Naive thymus-derived CD4-positive, alpha-beta T cell (primary cell): ENCODE results near the gene VCPKMT. TPM values are rescaled to one million over a fixed set of nuclear protein-coding genes. Genes with fewer than 3 reads are reported as not detected.

Source experiments
- ATAC-seq: fragments of 150-1000 bp; cut with Tn5 transposase; 2 replicates; pipeline ENCODE4 v1.10.0; 2021; ENCODE audit warnings: mild to moderate bottlenecking, moderate library complexity
- CTCF ChIA-PET: fragments of 350-600 bp; sonication (Branson Sonifier 250); formaldehyde crosslinking; loops from one replicate; lab custom pipeline; 2021; ENCODE audit warnings: antibody characterized with exemption; lab: Charles Lee
- POLR2A ChIA-PET: fragments of 350-600 bp; sonication (Branson Sonifier 250); formaldehyde crosslinking; loops from one replicate; lab custom pipeline; 2021; ENCODE audit warnings: antibody characterized with exemption, inconsistent platforms; lab: Charles Lee
- DNase-seq, 9 donors: peaks; one replicate each; pipeline versions ENCODE4 v3.0.0 to v3.0.0-alpha.2; 2020 to 2022; ENCODE audit warnings: mixed read lengths in 1 of 9
- H3K27ac ChIP-seq: one replicate; pipeline ENCODE4 v1.7.0; 2013; ENCODE audit warnings: mild to moderate bottlenecking, low read depth, low read length, moderate library complexity
- H3K27me3 ChIP-seq, 2 donors: one replicate each; pipeline ENCODE4 v1.7.0; 2013; ENCODE audit warnings: low read length in 2 of 2, mild to moderate bottlenecking in 2 of 2, moderate library complexity in 2 of 2; ENCODE audit not compliant: control insufficient read depth in 2 of 2, insufficient read depth in 2 of 2
- H3K36me3 ChIP-seq, 3 experiments: 1 replicate in 2 of 3; 2 replicates in 1 of 3; pipeline ENCODE4 v1.7.0; 2013; ENCODE audit warnings: low read length in 3 of 3, mild to moderate bottlenecking in 3 of 3, moderate library complexity in 1 of 3; ENCODE audit not compliant: insufficient read depth in 3 of 3, control insufficient read depth in 2 of 3
- H3K4me1 ChIP-seq, 2 donors: one replicate each; pipeline ENCODE4 v1.7.0; 2013; ENCODE audit warnings: low read length in 2 of 2, mild to moderate bottlenecking in 2 of 2, moderate library complexity in 1 of 2; ENCODE audit not compliant: control insufficient read depth in 2 of 2, insufficient read depth in 2 of 2
- H3K4me3 ChIP-seq: 2 replicates; pipeline ENCODE4 v1.7.0; 2013; ENCODE audit warnings: mild to moderate bottlenecking, low read length
- H3K9me3 ChIP-seq, 3 experiments: 1 replicate in 2 of 3; 2 replicates in 1 of 3; pipeline ENCODE4 v1.7.0; 2013; ENCODE audit warnings: low read length in 3 of 3; ENCODE audit not compliant: control insufficient read depth in 2 of 3
- H3K27ac Mint-ChIP-seq, 9 donors: one replicate each; pipeline ENCODE4 v1.8.0; 2020 to 2022; ENCODE audit warnings: mixed read lengths in 9 of 9, mild to moderate bottlenecking in 8 of 9, moderate library complexity in 5 of 9, inconsistent platforms in 2 of 9
- H3K27me3 Mint-ChIP-seq, 5 donors: one replicate each; pipeline ENCODE4 v1.8.0; 2021 to 2022; ENCODE audit warnings: mixed read lengths in 5 of 5, mild to moderate bottlenecking in 1 of 5
- H3K36me3 Mint-ChIP-seq, 5 donors: one replicate each; pipeline ENCODE4 v1.8.0; 2020 to 2022; ENCODE audit warnings: mixed read lengths in 5 of 5, mild to moderate bottlenecking in 3 of 5, inconsistent platforms in 1 of 5
- H3K4me1 Mint-ChIP-seq, 7 donors: one replicate each; pipeline ENCODE4 v1.8.0; 2020 to 2022; ENCODE audit warnings: mixed read lengths in 7 of 7, mild to moderate bottlenecking in 3 of 7, inconsistent platforms in 1 of 7
- H3K4me3 Mint-ChIP-seq, 10 donors: one replicate each; pipeline ENCODE4 v1.8.0; 2020 to 2022; ENCODE audit warnings: mild to moderate bottlenecking in 10 of 10, mixed read lengths in 10 of 10, moderate library complexity in 6 of 10, inconsistent platforms in 2 of 10
- H3K9me3 Mint-ChIP-seq, 11 donors: one replicate each; pipeline ENCODE4 v1.8.0; 2020 to 2022; ENCODE audit warnings: mixed read lengths in 11 of 11, mild to moderate bottlenecking in 4 of 11, inconsistent platforms in 1 of 11, moderate library complexity in 1 of 11
- intact Hi-C, 2 donors: fragments of 100-400 bp; cut with micrococcal nuclease; formaldehyde crosslinking; loops; one replicate each; pipeline ENCODE4 v1.15.1; 2023
- polyA plus RNA-seq, 2 donors: library from polyadenylated mRNA; unstranded; fragments of 300-500 nt; fragmentation: Illumina TruSeq; gene quantifications; one replicate each; pipeline ENCODE4 v1.2.3, GENCODE V29; 2021
- total RNA-seq, 6 experiments: library from RNA in 5 of 6; stranded (reverse) in 5 of 6; gene quantifications; 1 replicate in 5 of 6; 2 replicates in 1 of 6; pipeline ENCODE4 v1.2.3 and lab custom pipeline; 2021 to 2026

Gene VCPKMT
- total and polyA plus RNA-seq, 7 experiments from 2014 or later: 7.5 to 25.9 (median 16.4) TPM

- POLR2A ChIA-PET: interaction anchor here (0.9 to 22.1 kb wide), 9 partner anchors 14 to 234 kb away, joined by 3 to 328 read pairs (median 10); partner anchors contain the start of genes ARF6 and NEMF
- CTCF ChIA-PET: interaction anchor here (0.6 to 3.7 kb wide), 4 partner anchors 18 to 234 kb away, joined by 3 to 18 read pairs (median 7); partner anchors contain the start of gene NEMF
- no peaks in the 10 kb centered on the region for H3K36me3 ChIP-seq
- no peak for ATAC-seq
- DNase-seq: no peak
- H3K4me1 ChIP-seq: peaks cover 81 to 94% of the 10 kb centered on the region in 2 donors
- H3K36me3 Mint-ChIP-seq: peaks cover 0 to 29% (median 0%) of the 10 kb centered on the region in 5 donors
- no peaks in the 10 kb centered on the region for H3K27me3 Mint-ChIP-seq
- no peak overlapping the region for H3K4me3 ChIP-seq
- no peaks in the 10 kb centered on the region for H3K9me3 Mint-ChIP-seq
- intact Hi-C loops: no loop called here
- H3K9me3 ChIP-seq: no peaks in the 10 kb centered on the region
- no peaks in the 10 kb centered on the region for H3K27me3 ChIP-seq
- peak overlapping the region; percentile 97 for H3K27ac ChIP-seq
- peak overlapping the region; percentile 56 to 80 (median 70) for H3K4me3 Mint-ChIP-seq
- H3K4me1 Mint-ChIP-seq: peaks cover 65 to 97% (median 91%) of the 10 kb centered on the region in 7 donors
- peak overlapping the region; percentile 86 to 97 (median 90) for H3K27ac Mint-ChIP-seq
Measured at GRCh38 chr14:50086321-50086711, 30.1 kb downstream of the VCPKMT start.

- no peaks in the 10 kb centered on the region for H3K36me3 ChIP-seq
- peak overlapping the region; percentile 97 for H3K27ac ChIP-seq
- H3K9me3 Mint-ChIP-seq: no peaks in the 10 kb centered on the region
- H3K4me3 ChIP-seq: no peak overlapping the region
- H3K36me3 Mint-ChIP-seq: peaks cover 0 to 31% (median 0%) of the 10 kb centered on the region in 5 donors
- peaks cover 65 to 97% (median 91%) of the 10 kb centered on the region in 7 donors for H3K4me1 Mint-ChIP-seq
- DNase-seq (peak in 1 of 9 donors; percentile 45), ATAC-seq (no peak)
- H3K4me1 ChIP-seq: peaks cover 86 to 94% of the 10 kb centered on the region in 2 donors
- CTCF ChIA-PET: interaction anchor here (0.6 to 3.7 kb wide), 7 partner anchors 11 to 233 kb away, joined by 3 to 18 read pairs (median 6); partner anchors contain the start of gene NEMF
- no peaks in the 10 kb centered on the region for H3K27me3 Mint-ChIP-seq
- POLR2A ChIA-PET: interaction anchor here (0.5 to 22.1 kb wide), 9 partner anchors 14 to 490 kb away, joined by 3 to 328 read pairs (median 10); partner anchors contain the start of genes ARF6 and NEMF
- H3K27ac Mint-ChIP-seq: peak overlapping the region; percentile 86 to 97 (median 90)
- no peaks in the 10 kb centered on the region for H3K27me3 ChIP-seq
- intact Hi-C loops: no loop called here
- H3K4me3 Mint-ChIP-seq: peak overlapping the region; percentile 56 to 80 (median 70)
- H3K9me3 ChIP-seq: no peaks in the 10 kb centered on the region
Measured at GRCh38 chr14:50085570-50086320, 30.6 kb downstream of the VCPKMT start.

DNA sequence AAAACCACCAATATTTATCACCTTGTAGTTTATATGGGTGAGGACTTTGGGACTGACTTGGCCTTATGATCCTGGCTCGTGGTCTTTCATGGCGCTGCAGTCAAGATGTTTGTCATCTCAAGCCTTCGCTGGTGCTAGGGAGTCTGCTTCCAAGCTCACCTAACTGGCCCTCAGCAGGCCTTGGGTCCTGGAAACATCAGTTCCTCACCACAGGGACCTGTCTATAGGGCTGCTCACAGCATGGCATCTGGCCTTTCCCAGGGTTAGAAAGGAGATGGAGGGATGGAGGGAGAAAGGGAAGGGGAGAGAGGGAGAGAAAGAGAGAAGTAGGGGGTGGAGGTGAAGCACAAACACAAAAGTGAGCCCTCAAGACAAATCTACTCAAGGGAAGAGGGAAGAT is 31.7 kb downstream of the VCPKMT start:
- H3K36me3 Mint-ChIP-seq: peaks cover 0 to 26% (median 0%) of the 10 kb centered on the region in 5 donors
- ATAC-seq (no peak), DNase-seq (no peak)
- H3K4me1 Mint-ChIP-seq: peaks cover 56 to 89% (median 83%) of the 10 kb centered on the region in 7 donors
- no peak overlapping the region for H3K4me3 ChIP-seq
- no peaks in the 10 kb centered on the region for H3K27me3 Mint-ChIP-seq
- no peaks in the 10 kb centered on the region for H3K27me3 ChIP-seq
- peak overlapping the region in 9 of 10 donors; percentile 43 to 75 (median 70) for H3K4me3 Mint-ChIP-seq
- peak overlapping the region; percentile 86 to 97 (median 90) for H3K27ac Mint-ChIP-seq
- no peaks in the 10 kb centered on the region for H3K9me3 ChIP-seq
- intact Hi-C loops: no loop called here
- ChIA-PET CTCF (interaction anchor here (1.0 to 1.2 kb wide), 3 partner anchors 12 to 142 kb away, joined by 3 to 6 read pairs (median 3); no protein-coding TSS in a partner anchor), POLR2A (interaction anchor here (1.7 to 22.1 kb wide), 5 partner anchors 16 to 233 kb away, joined by 6 to 328 read pairs (median 128); partner anchors contain the start of gene NEMF)
- no peaks in the 10 kb centered on the region for H3K9me3 Mint-ChIP-seq
- peaks cover 87 to 89% of the 10 kb centered on the region in 2 donors for H3K4me1 ChIP-seq
- H3K27ac ChIP-seq: peak overlapping the region; percentile 97
- no peaks in the 10 kb centered on the region for H3K36me3 ChIP-seq

DNA sequence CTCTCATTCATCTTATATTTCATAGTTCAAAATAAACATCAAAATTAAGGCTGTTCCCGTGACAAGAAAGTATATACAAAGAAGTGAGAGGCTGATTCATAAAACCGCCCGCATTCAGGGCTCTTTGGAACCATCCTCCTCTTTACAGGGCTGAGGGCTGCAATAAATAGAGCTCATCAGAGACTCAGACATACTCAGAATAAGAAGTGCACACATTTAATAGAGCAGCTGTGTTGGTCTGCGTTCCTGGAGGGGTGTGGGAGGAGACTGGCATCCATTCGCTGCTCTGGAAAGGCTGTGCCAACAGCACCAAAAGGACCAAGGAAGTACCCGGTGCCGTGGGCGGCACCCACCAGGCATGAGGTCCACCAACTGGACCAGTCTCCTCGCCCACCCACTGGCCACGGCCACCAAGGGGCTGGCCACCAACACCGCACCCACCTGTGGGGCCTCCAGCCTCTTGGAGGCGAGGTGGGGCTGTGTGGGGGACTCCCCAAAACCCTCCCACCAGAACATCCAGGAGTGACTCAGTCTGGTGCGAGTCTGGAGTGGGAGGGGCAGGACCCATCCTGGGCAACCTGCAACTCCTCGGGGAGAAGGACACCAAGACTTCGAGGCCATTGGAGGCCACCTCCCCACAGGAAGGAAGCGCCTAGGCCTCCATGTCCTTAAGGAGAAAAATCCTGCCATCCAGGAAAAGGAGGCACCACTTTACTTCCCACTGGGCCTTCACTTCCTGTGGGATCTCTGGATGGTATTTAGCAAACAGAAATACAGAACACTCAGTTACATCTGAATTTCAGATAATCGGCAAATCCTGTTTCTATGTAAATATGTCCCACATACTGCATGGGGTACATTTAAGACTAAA is 32.7 kb downstream of the VCPKMT start:
- no peak for ATAC-seq
- DNase-seq: peak in 3 of 9 donors; percentile 33 to 86 (median 56)
- Mint-ChIP-seq H3K36me3 (peaks cover 0 to 32% (median 0%) of the 10 kb centered on the region in 5 donors), H3K4me3 (peak overlapping the region; percentile 46 to 89 (median 67)), H3K9me3 (no peaks in the 10 kb centered on the region), H3K27me3 (no peaks in the 10 kb centered on the region), H3K27ac (peak overlapping the region; percentile 86 to 97 (median 90)), H3K4me1 (peaks cover 51 to 82% (median 76%) of the 10 kb centered on the region in 7 donors)
- H3K9me3 ChIP-seq: no peaks in the 10 kb centered on the region
- H3K4me1 ChIP-seq: peaks cover 79 to 81% of the 10 kb centered on the region in 2 donors
- intact Hi-C loops: loop anchor here (1.0 to 2.0 kb wide), 14 partner anchors 13 to 221 kb away; partner anchors contain the start of gene ARF6 (in 1 of the 2)
- ChIA-PET CTCF (interaction anchor here (1.0 to 3.9 kb wide), 6 partner anchors 9 to 231 kb away, joined by 3 to 23 read pairs (median 12); partner anchors contain the start of gene NEMF), POLR2A (interaction anchor here (1.2 to 10.8 kb wide), 16 partner anchors 10 to 220 kb away, joined by 3 to 131 read pairs (median 22); partner anchors contain the start of gene VCPKMT)
- no peak overlapping the region for H3K4me3 ChIP-seq
- H3K27ac ChIP-seq: peak overlapping the region; percentile 97
- no peaks in the 10 kb centered on the region for H3K36me3 ChIP-seq
- H3K27me3 ChIP-seq: no peaks in the 10 kb centered on the region

GRCh38 chr14:50082784-50083466 is 33.4 kb downstream of the VCPKMT start:
- Histone ChIP-seq H3K27ac (peak overlapping the region; percentile 97), H3K27me3 (no peaks in the 10 kb centered on the region)
- peak; percentile 89 for ATAC-seq

More at GRCh38 chr14:50082784-50083466, 33.4 kb downstream of the VCPKMT start:
- H3K4me1 ChIP-seq: peaks cover 71 to 73% of the 10 kb centered on the region in 2 donors
- H3K4me3 Mint-ChIP-seq: peak overlapping the region; percentile 46 to 89 (median 67)
- H3K9me3 Mint-ChIP-seq: peaks cover 0 to 3% (median 0%) of the 10 kb centered on the region in 11 donors
- peaks cover 0 to 33% (median 0%) of the 10 kb centered on the region in 5 donors for H3K36me3 Mint-ChIP-seq
- peak overlapping the region; percentile 47 for H3K4me3 ChIP-seq
- ChIA-PET POLR2A (interaction anchor here (0.6 to 3.9 kb wide), 24 partner anchors 11 to 463 kb away, joined by 3 to 90 read pairs (median 6); partner anchors contain the start of genes KLHDC2, MGAT2, NEMF and RPL36AL), CTCF (interaction anchor here (0.8 to 3.9 kb wide), 12 partner anchors 8 to 230 kb away, joined by 3 to 23 read pairs (median 7); partner anchors contain the start of gene NEMF)
- peaks cover 47 to 79% (median 74%) of the 10 kb centered on the region in 7 donors for H3K4me1 Mint-ChIP-seq
- intact Hi-C loops: loop anchor here (1.0 to 2.0 kb wide), 16 partner anchors 13 to 221 kb away; partner anchors contain the start of gene ARF6 (in 1 of the 2)
- no peaks in the 10 kb centered on the region for H3K27me3 Mint-ChIP-seq
- no peaks in the 10 kb centered on the region for H3K9me3 ChIP-seq
- no peaks in the 10 kb centered on the region for H3K36me3 ChIP-seq
- H3K27ac Mint-ChIP-seq: peak overlapping the region; percentile 86 to 97 (median 90)
- DNase-seq: peak; percentile 45 to 92 (median 86)
